Measurements from ENCODE around the gene OVCH1.
"Not testable (repeated sequence)": the region's sequence is repeated elsewhere in the genome, so short reads cannot be mapped to it uniquely, and the experiment has no call there.

The OVCH1 gene

DNA sequence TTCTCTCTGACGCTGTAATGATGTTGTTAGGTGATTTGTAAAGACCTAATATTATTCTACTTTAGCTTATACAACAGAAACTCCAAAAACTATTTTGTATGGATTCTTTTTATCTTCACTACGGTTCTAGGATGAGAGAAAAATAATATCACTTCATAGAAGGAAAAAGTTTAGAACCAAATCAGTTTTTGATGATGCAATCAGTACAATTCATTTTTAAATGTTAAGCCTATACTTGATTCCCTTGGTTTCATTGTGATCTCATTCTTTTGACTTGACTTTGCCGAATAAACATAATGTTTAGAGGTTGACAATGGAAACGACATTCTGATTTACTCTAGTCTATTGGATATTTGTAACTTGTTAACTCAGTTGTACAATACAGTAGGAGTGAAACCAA, 91.9 kb downstream of the OVCH1 start:
- no peak for DNase-seq (ENCODE audit: low spot score)

DNA sequence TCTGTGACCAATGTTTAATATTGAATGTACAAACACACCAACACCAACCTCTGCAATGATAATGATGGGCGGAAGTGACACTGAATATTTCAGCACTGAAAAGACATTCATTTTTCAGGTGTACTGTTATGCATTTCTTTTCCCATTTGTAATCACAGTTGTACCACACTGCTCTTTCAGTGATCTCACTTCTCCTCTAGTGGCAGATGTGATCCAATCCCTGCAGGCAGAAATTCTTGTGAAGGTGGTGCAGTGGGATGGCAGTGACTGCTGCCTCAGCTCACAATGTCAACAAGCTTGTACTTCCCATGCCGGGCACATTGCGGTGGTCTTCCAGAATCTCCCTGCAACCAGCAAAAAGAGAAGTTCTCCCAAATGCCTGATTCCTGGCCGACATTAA, 93.5 kb downstream of the OVCH1 start:
- DNase-seq (ENCODE audit: low spot score): no peak

DNA sequence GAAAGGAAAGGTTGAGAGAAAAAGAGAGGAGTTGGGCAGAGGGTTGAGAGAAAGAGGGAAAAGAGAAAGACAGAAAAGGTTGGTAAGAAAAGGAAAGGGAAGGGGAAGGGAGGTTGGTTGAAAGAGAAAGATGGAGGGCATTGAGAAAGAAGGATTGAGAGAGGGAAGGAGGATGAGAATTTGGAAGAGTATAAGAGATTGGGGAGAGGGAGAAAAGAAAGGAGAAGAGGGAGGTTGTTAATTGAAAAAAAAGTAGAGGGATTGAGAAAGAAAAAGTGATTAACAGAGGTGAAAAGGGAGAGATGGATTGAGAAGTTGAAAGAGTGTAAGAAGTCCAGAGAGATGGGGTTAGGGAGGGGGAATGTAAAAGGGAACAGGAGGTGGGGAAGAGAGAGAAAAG, 95.0 kb downstream of the OVCH1 start:
- no peak for DNase-seq (ENCODE audit: low spot score)

DNA sequence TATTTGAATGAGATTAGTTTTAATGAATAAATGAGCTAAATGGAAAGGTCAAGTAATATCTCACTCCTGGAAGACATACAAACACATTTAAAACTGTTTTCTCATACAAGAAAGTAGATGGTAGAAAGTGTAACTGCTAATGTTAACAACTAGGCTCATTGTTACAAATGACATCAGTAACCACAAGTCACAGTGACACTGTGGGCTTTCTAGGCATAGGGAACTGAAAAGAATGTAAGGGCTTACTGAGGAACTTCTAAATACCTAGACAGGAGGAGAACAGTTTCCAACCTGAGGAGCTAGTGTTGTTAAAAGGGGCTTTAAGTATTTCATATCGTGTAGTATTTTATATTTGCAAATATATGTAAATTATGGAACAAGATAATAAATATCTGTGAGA, 99.0 kb downstream of the OVCH1 start:
- no peak for DNase-seq (ENCODE audit: low spot score)

DNA sequence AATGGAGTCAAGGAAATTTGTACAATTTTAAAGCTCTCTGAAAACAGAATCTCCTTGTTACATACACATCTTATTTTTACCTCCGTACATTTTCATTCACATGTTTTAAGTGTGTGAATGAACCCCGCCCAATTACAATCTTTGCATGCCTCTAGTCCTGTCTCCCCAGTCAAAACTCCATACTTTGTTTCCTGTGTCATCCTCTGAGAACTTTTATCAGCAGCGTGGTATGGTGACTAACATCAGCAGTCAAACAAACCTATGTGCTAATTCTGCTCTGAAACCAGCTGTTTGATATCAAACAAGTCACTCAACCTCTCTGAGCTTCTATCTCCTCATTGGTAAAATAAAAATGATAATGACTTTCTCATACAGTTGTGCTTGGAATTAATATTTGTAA, 100.7 kb downstream of the OVCH1 start:
- no peak for DNase-seq (ENCODE audit: low spot score)

DNA sequence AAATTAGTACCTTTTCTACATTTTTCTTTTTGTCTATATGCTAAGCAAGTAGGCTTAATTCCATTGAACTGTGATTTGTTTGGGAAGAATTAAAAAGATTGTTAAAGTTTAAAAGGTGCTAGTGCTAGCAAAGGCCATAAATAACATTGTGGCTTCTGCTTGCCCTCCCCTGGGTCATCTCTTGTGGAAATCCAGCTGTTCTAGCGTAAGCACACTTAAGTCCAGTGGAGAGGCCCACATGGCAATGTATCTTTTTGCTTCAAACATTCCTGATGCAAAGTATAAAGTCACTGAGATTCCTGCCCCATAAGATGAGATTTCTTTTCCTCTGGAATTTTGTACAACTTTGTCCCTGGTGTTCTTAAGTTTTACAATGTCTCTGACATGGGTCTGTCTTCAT, 102.1 kb downstream of the OVCH1 start:
- DNase-seq (ENCODE audit: low spot score): no peak

DNA sequence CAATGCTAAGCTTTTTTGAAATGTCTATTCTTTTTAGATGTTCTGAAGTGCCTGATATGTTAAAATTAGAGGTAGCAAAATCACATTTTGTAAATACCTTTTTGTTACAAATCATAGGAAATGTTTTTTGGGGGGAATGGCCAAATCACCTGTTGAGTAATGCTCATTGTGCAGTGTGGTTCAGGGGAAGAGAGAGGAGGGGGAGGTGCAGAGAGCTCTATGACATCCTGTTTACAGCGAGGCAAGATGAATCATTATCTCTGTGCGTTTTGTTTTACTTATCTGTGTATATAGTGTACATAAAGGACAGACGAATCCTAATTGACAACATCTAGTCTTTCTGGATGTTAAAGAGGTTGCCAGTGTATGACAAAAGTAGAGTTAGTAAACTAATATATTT, 107.1 kb downstream of the OVCH1 start:
- peak; percentile 76 for DNase-seq (ENCODE audit: low spot score)

DNA sequence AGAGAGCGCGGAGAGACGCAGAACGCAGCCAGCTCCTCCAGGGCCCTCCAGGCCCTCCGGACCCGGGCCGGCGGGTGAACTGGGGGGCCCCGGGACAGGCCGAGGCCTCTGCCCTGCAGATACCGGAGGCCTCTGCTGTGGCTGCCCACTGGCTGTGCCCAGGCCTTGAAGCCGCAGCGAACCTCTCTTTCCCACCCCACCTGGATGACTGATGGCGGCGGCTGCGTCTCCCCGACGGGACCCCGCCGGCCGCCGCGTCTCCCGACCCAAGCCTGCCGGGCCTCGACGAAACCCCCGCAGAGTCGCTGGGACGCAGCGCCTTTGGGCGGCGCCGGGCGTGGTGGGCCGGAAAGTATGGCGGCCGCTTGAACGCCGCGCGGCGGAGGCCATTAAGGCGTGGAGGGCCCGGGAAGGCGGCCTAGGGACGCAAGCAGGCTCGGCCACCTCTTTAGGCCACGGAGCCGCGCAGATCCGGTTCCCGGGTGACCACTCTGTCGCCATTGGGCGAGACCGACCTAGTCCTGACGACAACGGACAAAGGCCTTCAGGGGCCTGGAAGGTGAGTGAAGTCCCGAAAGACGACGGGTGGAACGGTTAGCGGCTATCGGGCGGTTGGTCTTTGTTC, 108.1 kb downstream of the OVCH1 start:
- no peak for DNase-seq (ENCODE audit: low spot score)

DNA sequence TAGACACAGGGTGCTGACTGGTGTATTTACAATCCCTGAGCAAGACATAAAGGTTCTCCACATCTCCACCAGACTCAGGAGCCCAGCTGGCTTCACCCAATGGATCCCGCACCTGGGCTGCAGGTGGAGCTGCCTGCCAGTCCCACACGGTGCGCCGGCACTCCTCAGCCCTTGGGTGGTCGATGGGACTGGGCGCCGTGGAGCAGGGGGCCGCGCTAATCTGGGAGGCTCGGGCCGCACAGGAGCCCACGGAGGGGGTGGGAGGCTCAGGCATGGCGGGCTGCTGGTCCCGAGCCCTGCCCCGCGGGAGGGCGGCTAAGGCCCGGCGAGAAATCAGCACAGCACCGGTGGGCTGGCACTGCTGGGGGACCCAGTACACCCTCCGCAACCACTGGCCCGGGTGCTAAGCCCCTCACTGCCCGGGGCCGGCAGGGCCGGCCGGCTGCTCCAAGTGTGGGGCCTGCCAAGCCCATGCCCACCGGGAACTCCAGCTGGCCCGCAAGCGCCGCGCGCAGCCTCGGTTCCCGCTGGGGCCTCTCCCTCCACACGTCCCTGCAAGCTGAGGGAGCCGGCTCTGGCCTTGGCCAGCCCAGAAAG, 111.3 kb downstream of the OVCH1 start:
- DNase-seq (ENCODE audit: low spot score): not testable (repeated sequence)

DNA sequence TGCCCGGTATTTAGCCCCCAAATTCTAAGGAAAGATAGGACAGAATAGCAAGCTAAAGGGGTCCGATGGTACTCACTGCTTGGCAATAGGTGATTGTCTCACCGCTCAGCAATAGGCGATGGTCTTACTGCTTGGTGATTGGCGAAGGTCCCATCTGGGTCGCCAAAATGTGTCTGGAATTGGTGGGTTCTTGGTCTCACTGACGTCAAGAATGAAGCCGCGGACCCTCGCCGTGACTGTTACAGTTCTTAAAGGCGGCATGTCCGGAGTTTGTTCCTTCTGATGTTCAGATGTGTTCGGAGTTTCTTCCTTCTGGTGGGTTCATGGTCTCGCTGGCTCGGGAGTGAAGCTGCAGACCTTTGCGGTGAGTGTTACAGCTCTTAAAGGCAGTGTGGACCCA, 112.3 kb downstream of the OVCH1 start:
- DNase-seq (ENCODE audit: low spot score): not testable (repeated sequence)

DNA sequence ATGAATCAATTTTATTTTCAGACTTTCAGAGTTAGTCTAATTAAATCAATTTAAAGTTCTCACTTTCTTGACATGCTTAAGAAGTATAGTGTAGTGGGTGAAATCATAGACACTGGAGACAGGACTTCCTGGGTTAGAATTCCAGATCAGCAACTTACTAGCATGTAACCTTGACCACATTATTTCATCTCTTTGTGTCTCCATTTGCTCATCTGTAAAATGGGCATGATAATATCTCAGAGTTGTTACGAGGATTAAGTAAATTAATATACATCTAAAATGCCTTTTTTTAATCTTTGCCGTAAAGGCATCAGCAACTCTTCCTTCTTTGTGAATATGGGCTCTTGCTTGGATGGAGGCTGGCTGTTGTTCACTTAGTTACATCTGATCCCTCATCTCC, 115.2 kb downstream of the OVCH1 start:
- no peak for DNase-seq (ENCODE audit: low spot score)

DNA sequence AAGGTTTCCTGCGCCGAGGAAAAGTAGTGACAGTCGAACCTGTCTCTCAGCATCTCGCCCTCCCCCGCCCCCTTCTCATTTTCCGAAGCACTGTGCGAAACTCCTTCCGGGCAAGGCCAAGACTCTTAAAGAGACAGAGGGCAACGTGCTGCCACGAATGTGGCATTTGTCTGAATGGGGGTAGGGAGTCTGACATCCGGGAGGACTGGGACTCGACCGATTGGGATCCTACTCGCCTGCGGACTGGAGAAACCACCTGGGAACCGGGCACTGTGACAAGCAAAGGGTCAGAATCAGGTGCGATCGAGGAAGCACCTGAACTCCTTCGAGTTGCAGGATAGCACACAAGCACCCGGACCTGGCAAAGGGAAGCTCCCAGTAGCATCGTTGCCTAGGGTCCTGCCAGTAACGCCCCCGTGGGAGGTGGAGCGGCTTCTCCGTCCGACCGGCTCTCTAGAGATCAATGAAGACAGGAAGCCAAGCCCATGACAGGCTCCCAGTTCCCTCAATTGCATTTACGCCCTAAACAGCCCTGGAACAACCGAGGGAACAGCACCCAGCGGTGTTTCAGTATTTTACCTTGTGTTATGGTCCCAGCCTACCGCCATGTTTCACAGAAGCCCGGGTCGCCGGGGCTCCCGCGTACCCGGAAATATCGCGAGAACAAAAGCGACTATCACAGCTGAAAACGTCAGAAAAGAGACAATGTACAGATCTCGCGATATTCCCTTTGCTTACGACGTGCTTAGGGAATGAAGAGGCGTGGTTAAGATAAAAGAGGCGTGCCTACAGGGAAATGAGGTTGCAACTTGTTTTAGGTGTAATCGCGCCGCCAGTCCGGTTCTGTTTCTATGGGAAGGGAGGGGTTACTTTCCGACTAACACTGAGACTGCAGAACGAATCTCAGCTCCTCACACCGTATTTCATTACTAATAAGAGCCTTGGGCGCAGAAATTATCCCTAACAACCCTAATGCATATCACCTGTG, 116.7 kb downstream of the OVCH1 start, which contains the start of gene ERGIC2:
ERGIC2 (minus strand) TSS at position 637 of the 988 bp plus-strand sequence. CDS start 9,539 bp downstream, outside the sequence.
- peak; percentile 98 for DNase-seq (ENCODE audit: low spot score)

Measured in CD4-positive, alpha-beta T cell treated with Interleukin-2 at 100 ng/mL for 4 hours (primary cell).